GM18505 (cell line): ENCODE data around the gene FUCA1.
"Not testable (repeated sequence)": the region's sequence is repeated elsewhere in the genome, so short reads cannot be mapped to it uniquely, and the experiment has no call there.

ENCODE experiments used
- ATAC-seq: cut with Tn5 transposase; IDR thresholded peaks from one replicate; pipeline ENCODE4 v1.9.1; 2021; ENCODE audit not compliant: unreplicated experiment
- POLR2A ChIP-seq: IDR thresholded peaks from 4 replicates; pipeline ENCODE4 v1.6.1; 2011; ENCODE audit warnings: borderline replicate concordance; ENCODE audit not compliant: insufficient read depth, insufficient read length; ENCODE audit errors: extremely low read depth

Gene FUCA1

DNA sequence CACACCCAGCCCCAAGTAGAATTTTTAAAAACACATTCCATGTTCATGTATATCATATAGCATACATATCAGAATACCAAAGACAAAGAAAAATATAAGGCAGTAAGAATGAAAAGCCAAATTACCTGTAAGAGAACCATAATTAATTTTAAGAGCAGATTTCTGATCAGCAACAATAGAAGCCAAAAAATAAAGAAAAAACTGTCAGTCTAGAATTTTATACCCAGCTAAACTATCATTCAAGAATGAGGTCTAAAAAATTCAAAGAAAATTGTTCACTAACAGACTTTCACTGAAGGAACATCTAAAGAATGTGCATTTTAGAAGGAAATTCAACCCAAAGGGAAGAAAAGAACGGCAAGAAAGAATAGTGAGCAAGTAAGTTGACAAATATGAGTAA is 10.6 kb upstream of the FUCA1 start:
- ATAC-seq: no peak
- TF ChIP-seq POLR2A: no peak

DNA sequence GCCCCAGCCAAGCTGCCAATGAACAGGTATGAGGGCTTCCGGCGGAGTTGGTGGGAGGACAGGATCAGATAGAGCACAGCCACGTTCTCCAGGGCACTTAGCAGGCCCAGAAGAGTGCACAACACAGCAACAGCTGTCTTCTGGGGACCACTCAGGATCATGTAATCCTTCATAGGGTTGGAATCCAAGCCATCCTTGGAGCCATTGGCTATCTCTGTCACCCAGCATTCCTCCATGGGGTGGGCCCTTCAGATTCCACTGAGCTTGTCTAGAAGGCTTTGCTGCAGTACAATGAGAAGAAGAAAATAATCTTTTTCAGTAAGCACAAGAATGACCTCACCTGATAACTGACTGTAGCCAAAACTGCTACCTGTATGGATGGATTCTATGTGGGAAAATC is 7.3 kb upstream of the FUCA1 start:
- ATAC-seq: no peak
- no peak for TF ChIP-seq POLR2A

DNA sequence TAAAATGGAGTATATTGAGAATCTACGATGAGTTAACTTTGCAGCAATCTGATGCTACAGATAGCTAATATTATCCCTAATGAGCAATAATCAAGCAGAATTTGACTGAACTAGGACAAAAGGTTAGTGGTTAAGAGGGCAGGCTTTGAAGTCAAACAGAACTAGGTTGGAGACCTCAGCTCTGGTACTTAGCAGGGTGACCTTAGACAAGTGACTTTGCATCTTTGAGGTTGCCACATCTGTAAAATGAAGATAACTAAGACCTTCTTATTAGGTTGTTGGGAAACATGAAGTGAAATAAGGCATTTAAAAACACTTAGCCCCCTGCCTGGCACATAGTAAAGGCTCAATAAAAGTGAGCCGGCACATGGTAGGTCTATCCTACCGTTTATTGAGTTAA is 4.3 kb upstream of the FUCA1 start:
- ATAC-seq: no peak
- TF ChIP-seq POLR2A: no peak

DNA sequence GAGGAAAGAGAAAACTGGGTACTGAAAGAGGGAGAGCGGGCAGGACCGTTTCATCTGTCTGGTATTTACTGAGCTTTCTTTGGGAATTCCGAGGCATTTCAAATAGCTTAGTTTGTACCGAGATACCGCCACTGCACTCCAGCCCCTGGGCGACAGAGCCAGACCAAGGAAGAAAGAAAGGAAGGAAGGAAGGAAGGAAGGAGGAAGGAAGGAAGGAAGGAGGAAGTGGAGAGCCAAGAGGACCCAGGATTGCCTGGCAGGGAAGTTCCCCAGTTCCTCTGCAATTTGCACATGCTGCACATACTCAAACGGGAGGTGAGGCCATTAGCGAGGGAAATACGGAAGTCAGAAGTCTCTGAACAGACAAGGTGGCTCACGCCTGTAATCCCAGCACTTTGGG is 961 bp upstream of the FUCA1 start:
- ATAC-seq: no peak
- TF ChIP-seq POLR2A: no peak

DNA sequence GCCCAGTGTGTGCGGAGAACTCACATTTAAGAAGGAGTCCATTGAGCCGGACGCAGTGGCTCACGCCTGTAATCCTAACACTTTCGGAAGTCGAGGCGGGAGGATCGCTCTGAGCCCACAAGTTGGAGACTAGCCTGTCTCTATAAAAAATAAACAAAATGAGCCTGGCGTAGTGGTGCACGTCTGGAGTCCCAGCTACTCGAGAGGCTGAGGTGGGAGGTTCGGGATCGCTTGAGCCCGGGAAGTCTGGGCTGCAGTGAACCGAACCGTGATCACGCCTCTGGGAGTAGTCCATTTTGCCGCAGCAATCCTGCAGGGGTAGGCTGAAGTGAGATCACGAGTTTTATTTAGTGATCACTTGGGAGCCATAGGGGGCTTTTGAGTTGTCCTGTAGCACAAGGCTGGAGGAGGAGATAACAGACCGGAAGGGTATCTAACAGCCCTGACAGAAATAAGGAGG is 497 bp upstream of the FUCA1 start:
- no peak for ATAC-seq
- TF ChIP-seq POLR2A: no peak

DNA sequence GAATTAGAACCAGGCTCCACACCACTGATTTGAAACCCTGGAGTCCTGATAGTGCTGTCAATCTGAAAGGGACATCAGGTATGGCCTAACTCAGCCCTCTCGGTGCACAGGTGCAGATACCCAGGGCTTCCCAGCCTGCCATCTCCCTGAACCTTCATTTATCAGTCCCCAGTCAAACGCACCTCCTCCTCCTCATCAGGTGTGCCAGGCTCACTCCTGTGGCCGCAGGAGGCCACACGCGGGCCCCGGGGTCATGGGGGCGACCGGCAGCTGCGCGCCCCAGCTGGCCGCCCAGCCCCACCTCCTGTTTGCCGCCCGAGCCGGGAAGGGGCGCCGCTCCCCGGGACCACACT is 572 bp downstream of the FUCA1 start:
- TF ChIP-seq POLR2A: no peak
- no peak for ATAC-seq

DNA sequence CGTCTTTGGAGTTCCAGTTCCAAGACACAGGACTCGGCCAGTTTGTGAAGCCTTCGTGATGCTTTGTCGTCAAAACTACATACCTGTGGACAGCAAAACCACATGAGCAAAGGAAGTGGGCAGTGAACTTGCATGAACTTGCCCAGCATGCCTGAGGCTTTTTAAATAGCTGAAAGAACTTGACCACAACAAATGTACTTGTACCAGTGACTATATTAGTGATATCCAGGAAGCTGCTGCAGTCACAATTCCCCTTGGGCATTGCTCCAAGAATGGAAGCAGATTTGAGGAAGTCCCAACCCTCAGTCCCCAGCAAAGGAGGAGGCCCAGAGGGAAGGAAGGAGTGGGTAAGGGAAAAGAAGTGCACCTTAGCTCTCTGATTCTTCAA is 2.6 kb downstream of the FUCA1 start:
- no peak for ATAC-seq
- TF ChIP-seq POLR2A: no peak

DNA sequence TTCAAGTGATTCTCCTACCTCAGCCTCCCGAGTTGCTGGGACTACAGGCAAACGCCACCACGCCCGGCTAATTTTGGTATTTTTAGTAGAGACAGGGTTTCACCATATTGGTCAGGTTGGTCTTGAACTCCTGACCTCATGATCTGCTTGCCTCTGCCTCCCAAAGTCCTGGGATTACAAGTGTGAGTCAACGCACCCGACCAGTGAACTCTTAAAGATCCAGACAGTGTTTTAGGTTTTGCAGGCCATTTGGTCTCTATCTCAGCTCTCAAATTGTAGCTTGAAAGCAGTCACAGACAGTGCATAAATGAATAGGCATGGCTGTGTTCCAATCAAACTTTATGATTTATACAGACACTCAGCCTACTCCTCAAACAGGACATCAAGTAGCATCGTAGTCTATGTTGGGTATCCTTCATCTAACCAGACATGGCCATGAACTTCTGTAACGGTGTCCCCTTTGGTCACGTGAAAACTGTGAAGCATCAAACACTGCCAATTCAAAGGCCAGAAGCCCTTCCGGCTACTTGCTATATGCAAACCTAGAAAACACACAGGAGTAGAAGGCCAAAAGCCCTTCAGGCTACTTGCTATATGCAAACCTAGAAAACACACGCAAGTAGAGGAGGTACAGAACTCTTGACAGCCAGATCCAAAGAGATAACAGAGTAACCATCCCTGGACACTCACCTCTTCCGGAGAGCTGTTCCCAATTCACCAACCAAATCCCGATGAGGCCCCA is 3.1 kb downstream of the FUCA1 start:
- TF ChIP-seq POLR2A: no peak
- ATAC-seq: no peak

DNA sequence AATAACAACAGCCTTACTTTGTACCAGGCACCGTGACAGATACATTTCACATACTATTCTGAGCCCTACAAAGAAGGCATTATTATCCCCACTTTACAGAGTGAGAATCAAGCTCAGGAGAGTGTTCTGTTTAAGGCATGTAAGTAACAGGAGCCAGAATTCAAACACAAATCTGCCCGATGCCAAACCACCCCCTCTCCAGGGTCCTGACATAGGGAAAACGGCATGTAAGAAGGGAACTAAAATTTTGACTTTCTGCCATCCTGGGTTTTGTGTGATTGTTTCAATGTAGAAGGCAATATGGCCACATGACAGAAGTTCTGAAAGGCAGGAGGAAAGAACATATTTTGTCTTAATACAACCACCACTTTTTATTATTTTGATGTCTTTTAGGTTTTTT is 5.5 kb downstream of the FUCA1 start:
- no peak for TF ChIP-seq POLR2A
- no peak for ATAC-seq

DNA sequence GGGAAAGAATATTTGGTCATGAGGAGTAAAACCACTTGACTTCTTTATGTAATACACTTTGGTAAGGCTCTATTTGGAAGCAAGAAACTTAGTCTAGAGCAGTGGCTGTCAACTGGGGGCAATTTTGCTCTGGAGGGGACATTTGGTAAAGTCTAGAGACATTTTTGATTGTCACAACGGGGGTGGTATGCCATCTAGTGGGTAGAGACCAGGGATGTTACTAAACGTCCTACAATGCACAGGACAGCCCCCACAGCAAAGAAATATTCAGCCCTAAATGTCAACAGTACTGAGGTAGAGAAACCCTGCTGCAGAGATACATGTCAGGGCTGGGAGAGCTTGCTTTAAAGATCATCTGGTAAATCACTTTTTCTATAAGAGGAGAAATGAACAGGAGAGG is 13.5 kb downstream of the FUCA1 start:
- TF ChIP-seq POLR2A: no peak
- no peak for ATAC-seq

DNA sequence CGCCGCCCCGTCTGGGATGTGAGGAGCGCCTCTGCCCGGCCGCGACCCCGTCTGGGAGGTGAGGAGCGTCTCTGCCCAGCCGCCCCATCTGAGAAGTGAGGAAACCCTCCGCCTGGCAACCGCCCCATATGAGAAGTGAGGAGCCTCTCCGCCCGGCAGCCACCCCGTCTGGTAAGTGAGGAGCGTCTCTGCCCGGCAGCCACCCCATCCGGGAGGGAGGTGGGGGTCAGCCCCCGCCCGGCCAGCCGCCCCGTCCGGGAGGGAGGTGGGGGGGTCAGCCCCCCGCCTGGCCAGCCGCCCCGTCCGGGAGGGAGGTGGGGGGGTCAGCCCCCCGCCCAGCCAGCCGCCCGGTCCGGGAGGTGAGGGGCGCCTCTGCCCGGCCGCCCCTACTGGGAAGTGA is 15.0 kb downstream of the FUCA1 start:
- ATAC-seq: not testable (repeated sequence)

DNA sequence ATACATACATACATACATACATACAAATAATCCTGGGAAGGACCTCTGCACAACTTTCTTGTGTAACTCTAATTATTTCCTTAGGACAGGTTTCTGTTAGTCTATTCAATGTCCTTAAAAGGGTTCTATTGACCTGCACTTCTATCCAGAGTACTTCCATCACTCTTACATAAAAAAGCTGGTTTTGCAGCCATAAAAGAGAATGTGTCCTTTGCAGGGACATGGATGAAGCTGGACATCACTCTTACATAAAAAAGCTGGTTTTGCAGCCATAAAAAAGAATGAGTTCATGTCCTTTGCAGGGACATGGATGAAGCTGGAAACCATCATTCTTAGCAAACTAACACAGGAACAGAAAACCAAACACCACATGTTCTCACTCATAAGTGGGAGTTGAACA is 16.7 kb downstream of the FUCA1 start:
- ATAC-seq: not testable (repeated sequence)

DNA sequence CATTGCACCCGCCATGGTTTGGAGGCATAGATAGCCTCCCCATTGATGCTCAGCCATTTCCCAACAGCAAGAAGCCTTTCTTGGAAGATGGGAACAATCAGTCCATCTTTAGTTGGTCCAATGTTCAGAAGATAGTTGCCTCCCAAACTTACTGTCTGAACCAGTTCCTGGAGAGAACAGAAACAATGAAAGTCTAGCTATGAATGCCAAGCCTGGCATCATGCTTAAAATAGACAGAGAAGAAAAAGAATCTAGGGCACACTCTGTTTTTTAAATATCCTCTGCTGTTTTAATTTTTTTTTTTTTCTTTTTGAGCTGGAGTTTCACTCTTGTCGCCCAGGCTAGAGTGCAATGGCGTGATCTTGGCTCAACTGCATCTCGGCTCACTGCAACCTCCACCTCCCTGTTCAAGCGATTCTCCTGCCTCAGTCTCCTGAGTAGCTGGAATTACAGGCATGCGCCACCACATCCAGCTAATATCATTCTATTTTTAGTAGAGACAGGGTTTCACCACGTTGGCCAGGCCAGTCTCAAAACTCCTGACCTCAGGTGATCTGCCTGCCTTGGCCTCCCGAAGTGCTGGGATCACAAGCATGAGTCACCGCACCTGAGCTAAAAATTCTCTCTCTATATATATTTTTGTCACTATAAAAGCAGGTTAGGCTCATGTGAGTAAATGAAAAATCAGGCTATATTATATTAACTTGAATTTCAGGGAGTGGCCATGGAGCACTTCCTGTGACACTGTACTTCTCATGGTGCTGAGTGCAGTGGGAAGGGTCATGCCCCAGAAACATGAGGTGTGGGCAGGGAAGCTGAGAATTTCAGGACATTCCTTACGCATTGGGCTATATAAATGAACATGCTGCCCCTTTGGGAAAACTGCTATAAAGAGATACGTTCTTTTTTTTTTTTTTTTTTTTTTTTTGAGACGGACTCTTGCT is 19.1 kb downstream of the FUCA1 start:
- TF ChIP-seq POLR2A: no peak
- ATAC-seq: no peak

DNA sequence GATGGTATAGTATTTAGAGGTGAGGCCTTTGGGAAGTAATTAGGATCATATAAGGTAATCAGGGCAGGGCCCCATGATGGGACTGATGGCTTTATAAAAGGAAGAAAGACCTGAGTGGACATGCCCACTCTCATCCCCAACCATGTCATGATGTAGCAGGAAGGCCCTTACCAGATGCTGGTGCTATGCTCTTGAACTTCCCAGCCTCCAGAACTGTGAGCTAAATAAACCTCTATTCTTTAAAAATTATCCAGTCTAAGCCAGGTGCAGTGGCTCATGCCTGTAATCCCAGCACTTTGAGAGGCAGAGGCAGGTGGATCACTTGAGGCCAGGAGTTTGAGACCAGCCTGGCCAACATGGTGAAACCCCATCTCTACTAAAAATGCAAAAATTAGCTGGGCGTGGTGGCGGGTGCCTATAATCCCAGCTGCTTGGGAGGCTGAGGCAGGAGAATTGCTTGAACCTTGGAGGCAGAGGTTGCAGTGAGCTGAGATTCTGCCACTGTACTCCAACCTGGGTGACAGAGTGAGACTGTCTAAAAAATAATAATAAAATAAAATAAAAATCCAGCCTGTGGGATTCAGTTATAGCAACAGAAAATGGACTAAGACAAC is 20.5 kb downstream of the FUCA1 start:
- not testable (repeated sequence) for ATAC-seq
